OCI-LY7 (cell line): ENCODE results near the gene CYP2A6.
"Not testable (repeated sequence)": the region's sequence is repeated elsewhere in the genome, so short reads cannot be mapped to it uniquely, and the experiment has no call there.

Experiments used
- EZH2phosphoT487 ChIP-seq: fragments of 200-600 bp; sonication (generic); IDR thresholded peaks from 2 replicates; pipeline ENCODE4 v1.6.1; 2018; ENCODE audit warnings: low read depth, borderline replicate concordance, mild to moderate bottlenecking, mixed run types, antibody characterized with exemption, low read length, moderate library complexity, mixed read lengths
- TF ChIP-seq, protein P1 (sequence below): fragments of 200-600 bp; sonication (generic); conservative IDR thresholded peaks from 2 replicates; pipeline ENCODE4 v1.5.1; 2014; ENCODE audit warnings: mild to moderate bottlenecking, antibody characterized with exemption, low read length, moderate library complexity, mixed read lengths

DNA sequence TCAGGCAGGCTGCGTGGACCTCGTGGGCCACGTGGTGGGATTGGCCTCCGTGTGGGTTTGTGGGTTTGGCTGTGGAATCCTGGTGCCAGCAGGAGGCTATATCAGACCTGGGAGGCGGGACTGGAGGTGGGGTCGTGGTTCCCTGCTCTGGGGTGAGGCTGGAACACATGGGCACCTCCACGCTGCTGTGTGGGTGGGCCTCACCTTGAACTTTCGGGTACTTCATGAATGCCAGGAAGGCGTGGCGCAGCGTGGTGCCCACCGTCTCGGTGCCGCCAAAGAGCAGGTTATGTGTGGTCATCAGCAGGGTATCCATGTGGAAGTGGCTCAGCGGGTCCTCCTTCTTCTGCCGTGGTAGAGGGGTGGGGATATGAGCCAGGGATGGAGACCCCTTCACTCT lies 25.3 kb downstream of the CYP2A6 start:
- TF ChIP-seq, protein P1, sequence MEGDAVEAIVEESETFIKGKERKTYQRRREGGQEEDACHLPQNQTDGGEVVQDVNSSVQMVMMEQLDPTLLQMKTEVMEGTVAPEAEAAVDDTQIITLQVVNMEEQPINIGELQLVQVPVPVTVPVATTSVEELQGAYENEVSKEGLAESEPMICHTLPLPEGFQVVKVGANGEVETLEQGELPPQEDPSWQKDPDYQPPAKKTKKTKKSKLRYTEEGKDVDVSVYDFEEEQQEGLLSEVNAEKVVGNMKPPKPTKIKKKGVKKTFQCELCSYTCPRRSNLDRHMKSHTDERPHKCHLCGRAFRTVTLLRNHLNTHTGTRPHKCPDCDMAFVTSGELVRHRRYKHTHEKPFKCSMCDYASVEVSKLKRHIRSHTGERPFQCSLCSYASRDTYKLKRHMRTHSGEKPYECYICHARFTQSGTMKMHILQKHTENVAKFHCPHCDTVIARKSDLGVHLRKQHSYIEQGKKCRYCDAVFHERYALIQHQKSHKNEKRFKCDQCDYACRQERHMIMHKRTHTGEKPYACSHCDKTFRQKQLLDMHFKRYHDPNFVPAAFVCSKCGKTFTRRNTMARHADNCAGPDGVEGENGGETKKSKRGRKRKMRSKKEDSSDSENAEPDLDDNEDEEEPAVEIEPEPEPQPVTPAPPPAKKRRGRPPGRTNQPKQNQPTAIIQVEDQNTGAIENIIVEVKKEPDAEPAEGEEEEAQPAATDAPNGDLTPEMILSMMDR, result not testable (repeated sequence)
- not testable (repeated sequence) for TF ChIP-seq EZH2phosphoT487
